Astrocyte of the cerebellum (primary cell): ENCODE measurements around the gene CDK9.

Experiments used
- DNase-seq: peaks from one replicate; pipeline ENCODE4 v3.0.0-alpha.2; 2011; ENCODE audit warnings: low read depth
- H3K4me3 ChIP-seq: 2 replicates; pipeline ENCODE4 v1.5.1; 2011; ENCODE audit warnings: mild to moderate bottlenecking, low read depth, low read length, moderate library complexity
- in situ Hi-C: cut with HindIII; loops from 2 replicates; pipeline ENCODE4 v1.10.0; 2017; ENCODE audit warnings: low sequenced_read_pairs
- TF ChIP-seq, protein P1 (sequence below): IDR thresholded peaks from 2 replicates; pipeline ENCODE4 v1.5.1; 2012; ENCODE audit warnings: low read length, low read depth, moderate library complexity, mild to moderate bottlenecking; ENCODE audit errors: missing control alignments

The CDK9 gene

DNA sequence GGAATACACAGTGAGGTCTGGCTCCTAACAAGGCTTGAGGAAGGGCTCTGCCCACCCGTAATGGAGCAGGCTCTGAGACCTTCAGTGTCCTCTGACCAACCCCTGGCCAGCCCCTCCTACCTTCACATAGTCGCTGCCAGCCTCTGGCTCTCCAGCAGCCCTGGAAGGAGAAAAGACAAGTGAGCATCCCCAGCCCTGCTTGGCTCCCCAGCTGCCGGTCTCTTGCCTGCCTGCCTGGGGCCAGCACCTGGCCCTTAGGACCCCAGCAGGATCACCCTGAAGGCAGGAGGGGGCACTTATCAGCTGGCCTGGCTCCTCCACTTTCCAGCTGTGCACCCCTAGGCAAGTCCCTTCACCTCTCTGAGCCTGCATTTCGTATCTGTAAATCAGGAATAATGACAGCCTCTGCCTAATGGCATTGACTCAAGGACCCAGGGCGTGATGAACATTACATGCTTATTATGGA is 24.3 kb upstream of the CDK9 start:
- no peak overlapping the region for H3K4me3 ChIP-seq
- TF ChIP-seq, protein P1, sequence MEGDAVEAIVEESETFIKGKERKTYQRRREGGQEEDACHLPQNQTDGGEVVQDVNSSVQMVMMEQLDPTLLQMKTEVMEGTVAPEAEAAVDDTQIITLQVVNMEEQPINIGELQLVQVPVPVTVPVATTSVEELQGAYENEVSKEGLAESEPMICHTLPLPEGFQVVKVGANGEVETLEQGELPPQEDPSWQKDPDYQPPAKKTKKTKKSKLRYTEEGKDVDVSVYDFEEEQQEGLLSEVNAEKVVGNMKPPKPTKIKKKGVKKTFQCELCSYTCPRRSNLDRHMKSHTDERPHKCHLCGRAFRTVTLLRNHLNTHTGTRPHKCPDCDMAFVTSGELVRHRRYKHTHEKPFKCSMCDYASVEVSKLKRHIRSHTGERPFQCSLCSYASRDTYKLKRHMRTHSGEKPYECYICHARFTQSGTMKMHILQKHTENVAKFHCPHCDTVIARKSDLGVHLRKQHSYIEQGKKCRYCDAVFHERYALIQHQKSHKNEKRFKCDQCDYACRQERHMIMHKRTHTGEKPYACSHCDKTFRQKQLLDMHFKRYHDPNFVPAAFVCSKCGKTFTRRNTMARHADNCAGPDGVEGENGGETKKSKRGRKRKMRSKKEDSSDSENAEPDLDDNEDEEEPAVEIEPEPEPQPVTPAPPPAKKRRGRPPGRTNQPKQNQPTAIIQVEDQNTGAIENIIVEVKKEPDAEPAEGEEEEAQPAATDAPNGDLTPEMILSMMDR, result no peak
- in situ Hi-C loops, result loop anchor here (5.0 kb wide), 1 partner anchor 111 kb away; no protein-coding TSS in a partner anchor
- DNase-seq, result no peak

- TF ChIP-seq, protein P1, result no peak
- H3K4me3 ChIP-seq, result no peak overlapping the region
- in situ Hi-C loops, result loop anchor here (5.0 kb wide), 1 partner anchor 110 kb away; no protein-coding TSS in a partner anchor
- no peak for DNase-seq
Measured at GRCh38 chr9:127762111-127762676, 23.6 kb upstream of the CDK9 start.

- no peak overlapping the region for H3K4me3 ChIP-seq
- no peak for DNase-seq
Measured at GRCh38 chr9:127763918-127764384, 21.9 kb upstream of the CDK9 start.

GRCh38 chr9:127765418-127765817 is 20.4 kb upstream of the CDK9 start:
- no peak for DNase-seq
- in situ Hi-C loops, result no loop called here
- TF ChIP-seq, protein P1, result no peak
- no peak overlapping the region for H3K4me3 ChIP-seq

More at GRCh38 chr9:127763918-127764384, 21.9 kb upstream of the CDK9 start:
- TF ChIP-seq, protein P1, result no peak
- in situ Hi-C loops, result loop anchor here (5.0 kb wide), 1 partner anchor 108 kb away; no protein-coding TSS in a partner anchor

GRCh38 chr9:127767410-127767809 is 18.4 kb upstream of the CDK9 start:
- TF ChIP-seq, protein P1, result no peak
- no peak overlapping the region for H3K4me3 ChIP-seq
- in situ Hi-C loops, result no loop called here
- no peak for DNase-seq

DNA sequence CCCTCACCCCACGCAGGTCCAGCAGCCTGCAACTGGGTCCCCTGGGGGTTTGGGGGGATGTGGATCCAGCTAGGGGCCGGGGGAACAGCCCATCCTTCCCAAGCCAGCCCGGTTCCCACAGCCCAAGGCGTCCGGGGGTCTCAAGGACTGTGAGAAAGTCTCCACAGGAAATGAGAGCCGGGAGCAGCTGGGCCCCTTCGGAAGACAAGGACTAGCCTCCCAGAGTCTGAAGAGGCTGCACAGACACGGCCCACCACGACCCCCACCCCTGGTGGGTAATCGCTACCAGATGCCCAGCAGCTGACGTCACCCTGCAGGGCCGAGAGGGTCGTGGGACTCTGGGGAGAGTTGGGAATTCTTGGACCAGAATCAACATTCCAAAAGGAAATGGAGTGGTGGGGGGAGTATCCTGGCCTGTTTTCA is 17.9 kb upstream of the CDK9 start:
- DNase-seq, result no peak
- TF ChIP-seq, protein P1, result no peak
- in situ Hi-C loops, result no loop called here

GRCh38 chr9:127768698-127769097 is 17.1 kb upstream of the CDK9 start:
- no peak overlapping the region for H3K4me3 ChIP-seq
- TF ChIP-seq, protein P1, result no peak
- DNase-seq, result no peak
- in situ Hi-C loops, result no loop called here

More for the DNA sequence above, 17.9 kb upstream of the CDK9 start:
- no peak overlapping the region for H3K4me3 ChIP-seq
